Gastroesophageal sphincter (tissue), 2 donors: ENCODE data around the gene PSMA5.

Source experiments
- POLR2A ChIP-seq, 2 donors: fragments of 450-650 bp; IDR thresholded peaks; one replicate each; pipeline ENCODE4 v1.6.1; 2017; ENCODE audit warnings: antibody characterized with exemption in 2 of 2, mild to moderate bottlenecking in 2 of 2, moderate library complexity in 1 of 2
- POLR2AphosphoS5 ChIP-seq: sonication (generic); formaldehyde crosslinking; IDR thresholded peaks from one replicate; pipeline ENCODE4 v1.6.1; 2017; ENCODE audit warnings: antibody characterized with exemption

- TF ChIP-seq POLR2AphosphoS5: peak; percentile 77
- no peak for TF ChIP-seq POLR2A (IDR thresholded peaks at IDR 0.05)
Measured at GRCh38 chr1:109385417-109385816, 40.8 kb downstream of the PSMA5 start.
